ENCODE results near the gene FMN1. TPM values are rescaled to one million over a fixed set of nuclear protein-coding genes. Genes with fewer than 3 reads are reported as not detected.

The FMN1 gene
- total RNA-seq, 4 donors from 2014 or later: 32.6 to 102 (median 63.0) TPM

DNA sequence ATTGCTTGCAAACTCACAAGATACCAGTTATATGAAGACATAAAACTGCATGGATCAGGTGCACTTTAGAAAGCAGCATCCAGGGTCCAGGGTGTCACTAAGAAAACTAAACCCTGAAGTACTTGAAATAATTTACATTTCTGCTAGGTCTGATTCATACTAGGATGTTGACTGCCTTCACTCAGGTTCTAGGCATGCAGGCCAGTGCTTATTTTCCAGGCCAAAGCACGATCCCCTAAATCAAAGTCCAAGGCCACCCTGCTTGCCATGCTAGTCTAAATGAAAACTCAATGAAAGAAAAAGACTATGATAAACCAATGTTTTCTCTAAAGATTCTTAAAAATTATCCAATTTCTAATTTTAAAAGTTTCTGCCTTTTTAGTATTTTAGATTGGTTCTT lies 427.3 kb downstream of the FMN1 start:
- Histone ChIP-seq H3K36me3 (no peaks in the 10 kb centered on the region), H3K27me3 (no peaks in the 10 kb centered on the region), H3K4me3 (no peak overlapping the region), H3K9me3 (no peaks in the 10 kb centered on the region), H3K27ac (no peak overlapping the region), H3K4me1 (no peaks in the 10 kb centered on the region)
- TF ChIP-seq, protein P1, sequence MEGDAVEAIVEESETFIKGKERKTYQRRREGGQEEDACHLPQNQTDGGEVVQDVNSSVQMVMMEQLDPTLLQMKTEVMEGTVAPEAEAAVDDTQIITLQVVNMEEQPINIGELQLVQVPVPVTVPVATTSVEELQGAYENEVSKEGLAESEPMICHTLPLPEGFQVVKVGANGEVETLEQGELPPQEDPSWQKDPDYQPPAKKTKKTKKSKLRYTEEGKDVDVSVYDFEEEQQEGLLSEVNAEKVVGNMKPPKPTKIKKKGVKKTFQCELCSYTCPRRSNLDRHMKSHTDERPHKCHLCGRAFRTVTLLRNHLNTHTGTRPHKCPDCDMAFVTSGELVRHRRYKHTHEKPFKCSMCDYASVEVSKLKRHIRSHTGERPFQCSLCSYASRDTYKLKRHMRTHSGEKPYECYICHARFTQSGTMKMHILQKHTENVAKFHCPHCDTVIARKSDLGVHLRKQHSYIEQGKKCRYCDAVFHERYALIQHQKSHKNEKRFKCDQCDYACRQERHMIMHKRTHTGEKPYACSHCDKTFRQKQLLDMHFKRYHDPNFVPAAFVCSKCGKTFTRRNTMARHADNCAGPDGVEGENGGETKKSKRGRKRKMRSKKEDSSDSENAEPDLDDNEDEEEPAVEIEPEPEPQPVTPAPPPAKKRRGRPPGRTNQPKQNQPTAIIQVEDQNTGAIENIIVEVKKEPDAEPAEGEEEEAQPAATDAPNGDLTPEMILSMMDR (IDR thresholded peaks at IDR 0.05): no peak
- no peak for TF ChIP-seq POLR2A (IDR thresholded peaks at IDR 0.05)
- no peak for TF ChIP-seq EP300 (IDR thresholded peaks at IDR 0.05; ENCODE audit: low read depth)
- TF ChIP-seq POLR2AphosphoS5 (IDR thresholded peaks at IDR 0.05): no peak
- no peak for DNase-seq
- intact Hi-C loops (cut with DNase I; ENCODE audit: low total_unique reads) (no loop called here), in situ Hi-C loops (cut with MboI; ENCODE audit: low pct_ligation_motif_present in 1 of 4, low pct_unique_long_range_greater_than_20kb in 1 of 4, low sequenced_read_pairs in 3 of 4) (no loop called here)
- 86 to 90% methylated on average over 1 of the region's 1 CpG for WGBS, 2 donors (ENCODE audit: low coverage in 1 of 2)

DNA sequence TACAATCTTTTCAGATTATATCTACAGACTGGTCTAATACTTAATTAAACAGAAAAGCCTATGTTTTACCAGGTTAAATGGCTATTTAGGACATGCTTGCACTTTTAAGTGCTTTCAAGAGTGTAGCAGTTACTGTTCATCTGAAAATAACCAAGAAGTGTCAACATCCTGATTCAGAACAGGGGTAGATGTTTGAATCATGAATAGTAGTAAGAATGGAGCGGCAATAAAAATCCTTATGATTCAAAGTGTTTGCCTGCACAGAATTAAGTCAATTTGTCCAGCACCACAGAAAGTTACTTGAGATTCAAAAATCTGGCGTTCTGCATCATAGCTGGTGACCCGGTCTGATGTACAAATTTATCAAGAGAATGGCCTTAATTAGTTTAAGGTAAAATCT lies 428.4 kb downstream of the FMN1 start:
- Histone ChIP-seq H3K27me3 (no peaks in the 10 kb centered on the region), H3K4me3 (no peak overlapping the region), H3K27ac (no peak overlapping the region), H3K9me3 (no peaks in the 10 kb centered on the region), H3K36me3 (no peaks in the 10 kb centered on the region), H3K4me1 (no peaks in the 10 kb centered on the region)
- intact Hi-C loops (cut with DNase I; ENCODE audit: low total_unique reads) (no loop called here), in situ Hi-C loops (cut with MboI; ENCODE audit: low pct_ligation_motif_present in 1 of 4, low pct_unique_long_range_greater_than_20kb in 1 of 4, low sequenced_read_pairs in 3 of 4) (no loop called here)
- no peak for DNase-seq
- TF ChIP-seq POLR2AphosphoS5 (IDR thresholded peaks at IDR 0.05): no peak
- 77 to 80% methylated on average over 2 to 3 of the region's 3 CpGs for WGBS, 2 donors (ENCODE audit: low coverage in 1 of 2)

DNA sequence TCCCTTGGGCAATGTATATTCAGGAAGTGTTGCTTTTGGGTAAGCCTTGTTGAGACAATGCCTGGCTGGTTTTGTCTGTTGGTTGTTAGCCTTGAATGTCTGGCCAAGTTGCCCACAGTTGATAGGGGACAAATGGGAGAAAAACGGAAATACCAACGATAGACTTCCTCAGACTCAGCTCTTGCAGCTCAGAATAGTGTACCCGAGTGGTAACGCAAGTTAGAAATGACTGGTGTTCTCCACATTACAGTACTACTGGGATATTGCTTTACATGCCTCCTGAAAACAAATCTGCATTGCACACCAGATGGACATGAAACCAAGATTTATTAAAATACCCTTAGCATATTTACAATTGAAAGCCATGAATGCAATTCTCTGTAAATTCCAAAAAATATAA lies 429.3 kb downstream of the FMN1 start:
- Histone ChIP-seq H3K4me3 (no peak overlapping the region), H3K27ac (no peak overlapping the region), H3K4me1 (no peaks in the 10 kb centered on the region), H3K36me3 (no peaks in the 10 kb centered on the region), H3K27me3 (no peaks in the 10 kb centered on the region), H3K9me3 (no peaks in the 10 kb centered on the region)
- TF ChIP-seq EP300 (IDR thresholded peaks at IDR 0.05; ENCODE audit: low read depth) (no peak), POLR2AphosphoS5 (IDR thresholded peaks at IDR 0.05) (no peak), POLR2A (IDR thresholded peaks at IDR 0.05) (no peak)
- TF ChIP-seq, protein P1 (IDR thresholded peaks at IDR 0.05): no peak
- intact Hi-C loops (cut with DNase I; ENCODE audit: low total_unique reads) (no loop called here), in situ Hi-C loops (cut with MboI; ENCODE audit: low pct_ligation_motif_present in 1 of 4, low pct_unique_long_range_greater_than_20kb in 1 of 4, low sequenced_read_pairs in 3 of 4) (no loop called here)
- 63% methylated on average over 4 of the region's 4 CpGs for WGBS, 2 donors (ENCODE audit: low coverage in 1 of 2)
- DNase-seq: no peak

DNA sequence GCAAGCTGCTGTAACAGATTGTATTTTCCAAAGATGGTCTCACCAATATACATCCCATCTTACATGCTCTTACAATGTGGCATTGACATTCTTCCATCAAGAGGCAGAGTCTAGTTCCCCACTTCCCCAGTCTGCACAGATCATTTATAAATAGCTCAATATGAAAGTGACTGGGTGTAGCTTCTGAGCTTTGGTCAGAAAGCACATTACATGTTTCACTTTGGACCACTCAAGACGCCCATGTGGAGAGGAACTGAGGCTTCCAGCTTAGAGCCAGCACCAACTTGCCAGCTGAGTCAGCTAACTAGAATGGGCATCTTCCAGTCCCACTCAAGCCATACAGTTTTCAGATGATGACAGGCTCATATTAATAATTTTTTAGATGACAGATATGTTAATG lies 431.2 kb downstream of the FMN1 start:
- Histone ChIP-seq H3K4me3 (no peak overlapping the region), H3K4me1 (no peaks in the 10 kb centered on the region), H3K36me3 (no peaks in the 10 kb centered on the region), H3K9me3 (no peaks in the 10 kb centered on the region), H3K27ac (no peak overlapping the region), H3K27me3 (no peaks in the 10 kb centered on the region)
- intact Hi-C loops (cut with DNase I; ENCODE audit: low total_unique reads): loop anchor here (1.0 kb wide), 1 partner anchor 13 kb away; no protein-coding TSS in a partner anchor
- WGBS, 2 donors (ENCODE audit: low coverage in 1 of 2): 68% methylated on average over 1 of the region's 1 CpG; no CpG with 5 or more reads in 1 of the 2 donors
- no peak for DNase-seq
- in situ Hi-C loops (cut with MboI; ENCODE audit: low pct_ligation_motif_present in 1 of 4, low pct_unique_long_range_greater_than_20kb in 1 of 4, low sequenced_read_pairs in 3 of 4): no loop called here
- TF ChIP-seq POLR2A (IDR thresholded peaks at IDR 0.05) (no peak), EP300 (IDR thresholded peaks at IDR 0.05; ENCODE audit: low read depth) (no peak), POLR2AphosphoS5 (IDR thresholded peaks at IDR 0.05) (no peak)
- TF ChIP-seq, protein P1 (IDR thresholded peaks at IDR 0.05): no peak

DNA sequence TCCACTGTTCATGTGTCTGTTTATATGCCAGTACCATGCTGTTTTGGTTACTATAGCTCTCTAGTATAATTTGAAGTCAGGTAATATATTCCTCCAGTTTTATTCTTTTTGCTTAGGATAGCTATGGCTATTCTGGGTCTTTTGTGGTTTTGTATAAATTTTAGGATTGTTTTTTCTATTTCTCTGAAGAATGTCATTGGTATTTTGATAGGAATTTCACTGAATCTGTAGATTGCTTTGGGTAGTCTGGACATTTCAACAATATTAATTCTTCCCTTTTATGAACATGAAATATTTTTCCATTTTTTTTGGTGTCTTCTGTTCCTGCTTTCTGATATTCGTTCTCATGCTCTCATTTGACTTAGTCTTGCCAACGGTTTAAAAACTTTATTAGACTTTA lies 437.1 kb downstream of the FMN1 start:
- no peak for TF ChIP-seq POLR2AphosphoS5 (IDR thresholded peaks at IDR 0.05)
- no peak for TF ChIP-seq EP300 (IDR thresholded peaks at IDR 0.05; ENCODE audit: low read depth)
- TF ChIP-seq POLR2A (IDR thresholded peaks at IDR 0.05): no peak
- TF ChIP-seq, protein P1 (IDR thresholded peaks at IDR 0.05): no peak
- intact Hi-C loops (cut with DNase I; ENCODE audit: low total_unique reads) (no loop called here), in situ Hi-C loops (cut with MboI; ENCODE audit: low pct_ligation_motif_present in 1 of 4, low pct_unique_long_range_greater_than_20kb in 1 of 4, low sequenced_read_pairs in 3 of 4) (no loop called here)
- Histone ChIP-seq H3K36me3 (no peaks in the 10 kb centered on the region), H3K4me3 (no peak overlapping the region), H3K27me3 (no peaks in the 10 kb centered on the region), H3K27ac (no peak overlapping the region), H3K9me3 (no peaks in the 10 kb centered on the region), H3K4me1 (no peaks in the 10 kb centered on the region)
- no peak for DNase-seq
- 48 to 87% methylated on average over 2 of the region's 2 CpGs for WGBS, 2 donors (ENCODE audit: low coverage in 1 of 2)

All from transverse colon (tissue), 4 donors.